Cardiac muscle cell (in vitro differentiated cells and primary cell): ENCODE data around the gene GDF7. TPM values are rescaled to one million over a fixed set of nuclear protein-coding genes. Genes with fewer than 3 reads are reported as not detected.

Source experiments
- DNase-seq, 2 donors: peaks; one replicate each; pipeline versions ENCODE4 v3.0.0 to v3.0.0-alpha.2; 2010 to 2017; ENCODE audit warnings: low read depth in 1 of 2, low spot score in 1 of 2
- H3K27ac ChIP-seq: fragments of 200-600 bp; sonication (generic); 2 replicates; pipeline ENCODE4 v1.5.1; 2016
- H3K27me3 ChIP-seq: fragments of 200-600 bp; sonication (generic); 2 replicates; pipeline ENCODE4 v1.6.0; 2016; ENCODE audit warnings: control low read depth
- H3K36me3 ChIP-seq: fragments of 200-600 bp; sonication (generic); 2 replicates; pipeline ENCODE4 v1.5.1; 2016; ENCODE audit warnings: control low read depth
- H3K4me1 ChIP-seq: fragments of 200-600 bp; sonication (generic); 2 replicates; pipeline ENCODE4 v1.8.1; 2017; ENCODE audit warnings: low read depth, mild to moderate bottlenecking, mixed run types
- H3K4me3 ChIP-seq: fragments of 200-600 bp; sonication (generic); 2 replicates; pipeline ENCODE4 v1.5.1; 2016; ENCODE audit warnings: mild to moderate bottlenecking
- H3K9me3 ChIP-seq: fragments of 200-600 bp; sonication (generic); 2 replicates; pipeline ENCODE4 v1.5.1; 2017; ENCODE audit warnings: low read depth, mild to moderate bottlenecking, control low read depth
- polyA plus RNA-seq: library from polyadenylated mRNA; unstranded; fragments of >200 nt; fragmentation: Nextera tagmentation; extraction: Ambion mirVana; gene quantifications from 2 replicates; pipeline ENCODE4 v1.2.1, GENCODE V29; 2016
- total RNA-seq: library from RNA; depleted of rRNA; stranded (reverse); fragments of >200 nt; gene quantifications from 2 replicates; pipeline ENCODE4 v1.2.3, GENCODE V29; 2016
- TF ChIP-seq, protein P1 (sequence below): IDR thresholded peaks from 2 replicates; pipeline ENCODE4 v1.5.1; 2012; ENCODE audit warnings: low read depth, mild to moderate bottlenecking, low read length

The GDF7 gene
- total and polyA plus RNA-seq, 2 experiments from 2014 or later = 0.09 to 0.15 TPM

DNA sequence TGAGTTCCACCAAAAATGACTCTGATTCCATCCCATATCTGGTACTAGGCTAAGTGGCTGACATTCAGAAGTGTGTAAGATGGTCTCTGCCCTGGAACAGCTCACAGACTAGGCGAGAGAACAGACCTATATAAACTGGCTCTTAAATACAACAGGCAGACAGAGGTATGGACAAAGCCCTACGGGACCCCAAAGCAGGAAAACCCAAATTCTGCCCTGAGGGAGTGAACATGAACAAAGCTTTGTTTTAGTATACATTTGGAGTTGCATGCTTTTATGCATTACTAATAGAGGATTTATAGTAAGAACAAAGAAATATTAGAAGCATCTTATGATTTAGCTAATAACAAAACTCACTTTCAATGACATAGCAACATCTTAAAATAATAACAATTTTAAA, 25.1 kb downstream of the GDF7 start:
- H3K9me3 ChIP-seq = no peaks in the 10 kb centered on the region
- H3K36me3 ChIP-seq = no peaks in the 10 kb centered on the region
- no peak overlapping the region for H3K27ac ChIP-seq
- peaks cover 6% of the 10 kb centered on the region for H3K4me1 ChIP-seq
- no peak for DNase-seq
- TF ChIP-seq, protein P1, sequence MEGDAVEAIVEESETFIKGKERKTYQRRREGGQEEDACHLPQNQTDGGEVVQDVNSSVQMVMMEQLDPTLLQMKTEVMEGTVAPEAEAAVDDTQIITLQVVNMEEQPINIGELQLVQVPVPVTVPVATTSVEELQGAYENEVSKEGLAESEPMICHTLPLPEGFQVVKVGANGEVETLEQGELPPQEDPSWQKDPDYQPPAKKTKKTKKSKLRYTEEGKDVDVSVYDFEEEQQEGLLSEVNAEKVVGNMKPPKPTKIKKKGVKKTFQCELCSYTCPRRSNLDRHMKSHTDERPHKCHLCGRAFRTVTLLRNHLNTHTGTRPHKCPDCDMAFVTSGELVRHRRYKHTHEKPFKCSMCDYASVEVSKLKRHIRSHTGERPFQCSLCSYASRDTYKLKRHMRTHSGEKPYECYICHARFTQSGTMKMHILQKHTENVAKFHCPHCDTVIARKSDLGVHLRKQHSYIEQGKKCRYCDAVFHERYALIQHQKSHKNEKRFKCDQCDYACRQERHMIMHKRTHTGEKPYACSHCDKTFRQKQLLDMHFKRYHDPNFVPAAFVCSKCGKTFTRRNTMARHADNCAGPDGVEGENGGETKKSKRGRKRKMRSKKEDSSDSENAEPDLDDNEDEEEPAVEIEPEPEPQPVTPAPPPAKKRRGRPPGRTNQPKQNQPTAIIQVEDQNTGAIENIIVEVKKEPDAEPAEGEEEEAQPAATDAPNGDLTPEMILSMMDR = no peak
- H3K27me3 ChIP-seq = no peaks in the 10 kb centered on the region
- no peak overlapping the region for H3K4me3 ChIP-seq

DNA sequence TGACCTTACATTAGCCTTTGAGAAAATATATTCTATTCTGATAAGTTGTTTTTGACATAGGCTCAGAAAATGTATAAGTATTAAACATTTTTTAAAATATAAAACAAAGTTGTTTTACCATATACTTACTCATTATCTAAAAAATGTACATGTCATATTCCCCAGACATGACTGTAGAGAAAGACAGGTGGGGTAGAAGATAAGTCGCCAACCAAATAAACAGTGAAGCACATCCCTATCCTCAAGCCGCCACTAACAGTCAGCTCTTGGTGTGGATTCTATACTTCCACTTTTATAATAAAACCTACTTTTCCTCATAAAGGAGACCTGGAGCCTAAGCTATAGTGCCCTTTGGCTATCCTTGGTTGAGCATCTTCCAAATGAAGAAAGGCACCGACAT, 26.4 kb downstream of the GDF7 start:
- Histone ChIP-seq H3K36me3 (no peaks in the 10 kb centered on the region), H3K4me1 (peaks cover 6% of the 10 kb centered on the region), H3K4me3 (no peak overlapping the region), H3K9me3 (no peaks in the 10 kb centered on the region), H3K27ac (no peak overlapping the region), H3K27me3 (no peaks in the 10 kb centered on the region)
- no peak for DNase-seq
- TF ChIP-seq, protein P1 = no peak

DNA sequence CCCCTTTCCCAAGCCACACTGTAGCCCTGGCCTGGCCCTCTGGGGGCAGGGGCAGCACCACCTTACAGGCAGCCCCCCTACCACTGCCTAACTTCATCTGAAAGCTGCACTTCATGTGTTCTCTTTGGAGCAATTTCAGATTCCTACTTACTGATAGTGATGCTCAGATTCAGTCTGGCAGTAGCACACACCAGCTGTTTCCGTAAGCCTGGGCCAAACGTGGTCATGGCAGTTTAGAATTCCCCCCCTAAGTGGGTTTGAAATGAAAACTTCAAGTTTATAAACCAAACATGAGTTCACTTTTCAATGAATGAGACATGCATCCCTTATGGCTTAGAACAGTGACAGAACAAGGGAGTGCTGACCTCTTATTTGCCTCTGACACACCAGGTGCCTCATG, 29.4 kb downstream of the GDF7 start:
- no peaks in the 10 kb centered on the region for H3K27me3 ChIP-seq
- TF ChIP-seq, protein P1 = no peak
- H3K27ac ChIP-seq = no peak overlapping the region
- no peak for DNase-seq
- no peaks in the 10 kb centered on the region for H3K36me3 ChIP-seq
- H3K9me3 ChIP-seq = no peaks in the 10 kb centered on the region
- H3K4me1 ChIP-seq = peaks cover 6% of the 10 kb centered on the region
- H3K4me3 ChIP-seq = no peak overlapping the region

DNA sequence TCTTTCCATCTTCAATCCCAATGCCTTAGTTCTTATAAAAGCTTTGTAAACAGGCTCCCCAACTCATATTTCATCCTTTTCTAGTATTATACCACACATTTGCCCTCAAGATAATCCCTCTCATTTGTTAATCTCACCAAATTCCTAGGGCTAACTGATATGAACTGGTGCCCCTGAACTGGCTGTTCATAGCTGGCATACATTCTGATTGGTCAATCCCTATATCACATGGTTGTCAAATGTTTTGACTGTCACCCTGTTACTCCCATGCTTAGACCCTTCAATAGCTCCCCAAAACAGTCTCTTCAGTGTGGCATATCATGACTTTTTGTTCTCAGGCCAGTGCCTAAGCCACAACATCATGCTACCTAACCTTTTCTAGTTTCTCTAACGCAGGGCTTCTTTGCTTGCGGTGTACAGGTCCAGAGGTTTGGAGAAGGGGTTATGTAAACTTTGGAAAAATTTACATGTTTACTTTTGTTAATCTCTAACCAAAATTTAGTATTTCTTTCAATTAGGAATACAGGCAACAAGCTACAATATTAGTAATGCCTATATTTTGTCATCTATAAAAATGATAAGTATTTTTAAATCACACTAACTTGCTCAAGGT, 30.5 kb downstream of the GDF7 start:
- Histone ChIP-seq H3K4me3 (no peak overlapping the region), H3K27ac (no peak overlapping the region), H3K27me3 (no peaks in the 10 kb centered on the region), H3K4me1 (no peaks in the 10 kb centered on the region), H3K36me3 (no peaks in the 10 kb centered on the region), H3K9me3 (no peaks in the 10 kb centered on the region)
- no peak for DNase-seq
- TF ChIP-seq, protein P1 = no peak

DNA sequence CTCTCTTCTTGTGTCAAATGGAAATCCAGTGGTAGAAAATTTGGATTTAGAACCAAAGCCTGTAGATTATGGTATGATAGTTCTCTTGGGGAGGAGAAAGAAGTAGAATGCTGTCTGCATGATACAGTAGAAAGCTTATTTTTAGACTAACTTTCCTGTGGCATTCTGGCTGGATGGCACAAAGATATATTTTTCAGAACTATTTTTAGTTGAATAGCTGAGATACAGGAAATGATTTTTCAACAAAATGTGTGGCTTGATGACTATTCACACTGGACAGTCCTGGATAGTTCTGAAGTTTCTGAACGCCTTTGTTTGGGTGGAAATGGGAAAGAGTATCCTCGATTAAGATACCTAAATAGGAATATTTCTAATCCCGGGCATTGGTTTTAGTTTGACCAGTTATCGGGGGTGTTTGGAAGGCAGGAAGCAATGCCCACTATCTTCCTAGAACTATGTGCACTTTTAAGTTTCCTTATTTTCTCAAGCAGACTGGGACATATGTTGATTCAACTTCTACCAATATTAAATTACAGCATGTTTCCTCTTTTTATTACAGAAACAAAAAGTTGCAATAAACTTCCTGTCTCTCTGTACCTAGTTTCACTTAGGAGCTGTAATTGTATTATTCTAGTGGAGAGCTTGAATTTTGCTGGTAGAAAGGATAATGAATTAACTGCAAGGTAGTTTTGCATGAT, 32.1 kb downstream of the GDF7 start:
- Histone ChIP-seq H3K36me3 (no peaks in the 10 kb centered on the region), H3K4me3 (no peak overlapping the region), H3K27ac (no peak overlapping the region), H3K27me3 (no peaks in the 10 kb centered on the region), H3K4me1 (no peaks in the 10 kb centered on the region), H3K9me3 (no peaks in the 10 kb centered on the region)
- TF ChIP-seq, protein P1 = no peak
- DNase-seq = no peak
